H9 (cell line): ENCODE data around the gene DLX2. TPM values are rescaled to one million over a fixed set of nuclear protein-coding genes. Genes with fewer than 3 reads are reported as not detected.

Source experiments
- DNase-seq: peaks from one replicate; pipeline ENCODE4 v3.0.0-alpha.2; 2017
- H2AFZ ChIP-seq: one replicate; pipeline ENCODE4 v1.6.1; 2013; ENCODE audit warnings: mild to moderate bottlenecking, low read length, control low read depth, moderate library complexity
- H2AK5ac ChIP-seq: 2 replicates; pipeline ENCODE4 v1.6.1; 2013; ENCODE audit warnings: low read length, control low read depth, mixed read lengths; ENCODE audit not compliant: insufficient read length
- H2BK120ac ChIP-seq: one replicate; pipeline ENCODE4 v1.6.1; 2013; ENCODE audit warnings: low read depth, mild to moderate bottlenecking, low read length, control low read depth, inconsistent platforms; ENCODE audit not compliant: poor library complexity, severe bottlenecking
- H2BK12ac ChIP-seq: 2 replicates; pipeline ENCODE4 v1.6.1; 2013; ENCODE audit warnings: low read length, control low read depth, mixed read lengths, low read depth; ENCODE audit not compliant: insufficient read length
- H2BK15ac ChIP-seq: 2 replicates; pipeline ENCODE4 v1.6.1; 2013; ENCODE audit warnings: low read depth, low read length, control low read depth
- H2BK20ac ChIP-seq: one replicate; pipeline ENCODE4 v1.6.1; 2013; ENCODE audit warnings: low read depth, mild to moderate bottlenecking, low read length, control low read depth, inconsistent platforms; ENCODE audit not compliant: poor library complexity, severe bottlenecking
- H2BK5ac ChIP-seq: 2 replicates; pipeline ENCODE4 v1.6.1; 2013; ENCODE audit warnings: low read length, control low read depth, mixed read lengths; ENCODE audit not compliant: insufficient read length
- H3K14ac ChIP-seq: 2 replicates; pipeline ENCODE4 v1.6.1; 2013; ENCODE audit warnings: low read length, control low read depth; ENCODE audit not compliant: insufficient read depth
- H3K18ac ChIP-seq: 2 replicates; pipeline ENCODE4 v1.6.1; 2013; ENCODE audit warnings: low read depth, mild to moderate bottlenecking, mixed read lengths, low read length, control low read depth; ENCODE audit not compliant: insufficient read length
- H3K23ac ChIP-seq: 2 replicates; pipeline ENCODE4 v1.6.1; 2013; ENCODE audit warnings: low read length, control low read depth, mixed read lengths, low read depth; ENCODE audit not compliant: insufficient read length
- H3K23me2 ChIP-seq: 2 replicates; pipeline ENCODE4 v1.6.1; 2013; ENCODE audit warnings: low read depth, mild to moderate bottlenecking, mixed read lengths, low read length, control low read depth; ENCODE audit not compliant: insufficient read length, poor library complexity, severe bottlenecking
- H3K27ac ChIP-seq: 2 replicates; pipeline ENCODE4 v1.5.1; 2013; ENCODE audit warnings: low read length, control low read depth, mixed read lengths, low read depth; ENCODE audit not compliant: insufficient read length
- H3K27me3 ChIP-seq: 2 replicates; pipeline ENCODE4 v1.6.1; 2013; ENCODE audit warnings: low read length, control low read depth, inconsistent platforms; ENCODE audit not compliant: insufficient read depth
- H3K4ac ChIP-seq: 2 replicates; pipeline ENCODE4 v1.6.1; 2013; ENCODE audit warnings: low read depth, mild to moderate bottlenecking, control low read depth, inconsistent platforms, low read length, moderate library complexity
- H3K4me1 ChIP-seq: 2 replicates; pipeline ENCODE4 v1.6.1; 2013; ENCODE audit warnings: low read length, control low read depth, inconsistent platforms; ENCODE audit not compliant: insufficient read depth
- H3K4me2 ChIP-seq: 2 replicates; pipeline ENCODE4 v1.6.1; 2013; ENCODE audit warnings: low read length, control low read depth, mixed read lengths; ENCODE audit not compliant: insufficient read length, insufficient read depth
- H3K56ac ChIP-seq: 2 replicates; pipeline ENCODE4 v1.6.1; 2013; ENCODE audit warnings: low read depth, mild to moderate bottlenecking, mixed read lengths, low read length, control low read depth; ENCODE audit not compliant: insufficient read length
- H3K79me1 ChIP-seq: 2 replicates; pipeline ENCODE4 v1.6.1; 2013; ENCODE audit warnings: low read depth, mild to moderate bottlenecking, moderate library complexity, low read length, control low read depth, inconsistent platforms; ENCODE audit not compliant: insufficient read depth, poor library complexity, severe bottlenecking
- H3K79me2 ChIP-seq: 2 replicates; pipeline ENCODE4 v1.6.1; 2013; ENCODE audit warnings: low read length, control low read depth, inconsistent platforms; ENCODE audit not compliant: insufficient read depth
- H3K9ac ChIP-seq: 2 replicates; pipeline ENCODE4 v1.6.1; 2013; ENCODE audit warnings: low read length, control low read depth, mixed read lengths; ENCODE audit not compliant: insufficient read length; ENCODE audit errors: extremely low read depth
- H3K9me3 ChIP-seq: one replicate; pipeline ENCODE4 v1.6.1; 2013; ENCODE audit warnings: low read depth, low read length, inconsistent platforms; ENCODE audit not compliant: control insufficient read depth
- H3T11ph ChIP-seq: one replicate; pipeline ENCODE4 v1.6.1; 2013; ENCODE audit warnings: mild to moderate bottlenecking, low read length, control low read depth, inconsistent platforms
- H4K20me1 ChIP-seq: one replicate; pipeline ENCODE4 v1.6.1; 2013; ENCODE audit not compliant: control insufficient read depth, insufficient read length, insufficient read depth
- H4K5ac ChIP-seq: 2 replicates; pipeline ENCODE4 v1.6.1; 2013; ENCODE audit warnings: low read depth, mild to moderate bottlenecking, mixed read lengths, low read length, control low read depth; ENCODE audit not compliant: insufficient read length
- H4K8ac ChIP-seq: replicated peaks from 2 replicates; pipeline ENCODE4 v1.6.1; 2013; ENCODE audit warnings: low read length, control low read depth, mixed read lengths, low read depth; ENCODE audit not compliant: insufficient read length
- H4K91ac ChIP-seq: 2 replicates; pipeline ENCODE4 v1.6.1; 2013; ENCODE audit warnings: low read depth, mild to moderate bottlenecking, moderate library complexity, mixed read lengths, low read length, control low read depth; ENCODE audit not compliant: insufficient read length
- H3K27ac Mint-ChIP-seq, 3 experiments: 2 replicates in 2 of 3; 3 replicates in 1 of 3; pipeline ENCODE4 v1.8.0; 2020 to 2021; ENCODE audit warnings: mixed read lengths in 3 of 3, mild to moderate bottlenecking in 1 of 3, moderate library complexity in 1 of 3
- H3K27me3 Mint-ChIP-seq: 2 replicates; pipeline ENCODE4 v1.8.0; 2021; ENCODE audit warnings: low read depth, mild to moderate bottlenecking, moderate library complexity, mixed read lengths
- H3K36me3 Mint-ChIP-seq, 3 experiments: 2 replicates in 2 of 3; 3 replicates in 1 of 3; pipeline ENCODE4 v1.8.0; 2020 to 2021; ENCODE audit warnings: low read depth in 3 of 3, mixed read lengths in 3 of 3; ENCODE audit not compliant: insufficient read depth in 1 of 3
- H3K4me1 Mint-ChIP-seq, 2 experiments: 2 replicates each; pipeline ENCODE4 v1.8.0; 2020; ENCODE audit warnings: mixed read lengths in 2 of 2
- H3K4me3 Mint-ChIP-seq, 2 experiments: 2 replicates in 1 of 2; 3 replicates in 1 of 2; pipeline ENCODE4 v1.8.0; 2020 to 2021; ENCODE audit warnings: mild to moderate bottlenecking in 2 of 2, mixed read lengths in 2 of 2, moderate library complexity in 1 of 2
- H3K9me3 Mint-ChIP-seq, 2 experiments: 2 replicates in 1 of 2; 3 replicates in 1 of 2; pipeline ENCODE4 v1.8.0; 2020; ENCODE audit warnings: mild to moderate bottlenecking in 2 of 2, mixed read lengths in 2 of 2, moderate library complexity in 1 of 2
- CTCF ChIP-seq: fragments of 200-600 bp; sonication (generic); conservative IDR thresholded peaks from 3 replicates; pipeline ENCODE4 v1.8.0; 2021; ENCODE audit warnings: antibody characterized with exemption, mild to moderate bottlenecking
- total RNA-seq: library from RNA; stranded (reverse); gene quantifications from 2 replicates; pipeline ENCODE4 v1.2.1, GENCODE V29; 2021

The DLX2 gene
- total RNA-seq, 1 experiment from 2014 or later = not detected

GRCh38 chr2:172119089-172119488 is 16.4 kb upstream of the DLX2 start:
- Histone ChIP-seq H2BK120ac (no peak overlapping the region), H3K23ac (no peak overlapping the region), H2BK15ac (no peak overlapping the region), H3K18ac (no peak overlapping the region), H3K56ac (no peak overlapping the region), H3T11ph (no peak overlapping the region), H3K14ac (no peak overlapping the region), H3K4me2 (no peak overlapping the region), H4K5ac (no peak overlapping the region), H2BK5ac (no peak overlapping the region), H3K79me2 (no peaks in the 10 kb centered on the region), H3K9me3 (no peaks in the 10 kb centered on the region), H3K9ac (no peak overlapping the region), H2AK5ac (no peak overlapping the region), H3K23me2 (no peaks in the 10 kb centered on the region), H3K4ac (no peak overlapping the region), H3K27me3 (no peaks in the 10 kb centered on the region), H3K4me1 (no peaks in the 10 kb centered on the region), H3K79me1 (no peaks in the 10 kb centered on the region), H4K8ac (no peak overlapping the region), H2BK12ac (no peak overlapping the region), H2AFZ (no peak overlapping the region), H4K20me1 (no peaks in the 10 kb centered on the region), H4K91ac (no peak overlapping the region), H2BK20ac (no peak overlapping the region), H3K27ac (no peak overlapping the region)
- TF ChIP-seq CTCF = no peak
- Mint-ChIP-seq H3K27me3 (peaks cover 9% of the 10 kb centered on the region), H3K9me3 (0 out of 5 replicates have a peak, but pooled peaks cover 0 to under 1% of the 10 kb centered on the region in 2 experiments), H3K4me3 (no peak overlapping the region), H3K36me3 (no peaks in the 10 kb centered on the region), H3K4me1 (no peaks in the 10 kb centered on the region), H3K27ac (no peak overlapping the region)
- DNase-seq = no peak
